Measurements from ENCODE around the gene ELANE.

Gene ELANE

DNA sequence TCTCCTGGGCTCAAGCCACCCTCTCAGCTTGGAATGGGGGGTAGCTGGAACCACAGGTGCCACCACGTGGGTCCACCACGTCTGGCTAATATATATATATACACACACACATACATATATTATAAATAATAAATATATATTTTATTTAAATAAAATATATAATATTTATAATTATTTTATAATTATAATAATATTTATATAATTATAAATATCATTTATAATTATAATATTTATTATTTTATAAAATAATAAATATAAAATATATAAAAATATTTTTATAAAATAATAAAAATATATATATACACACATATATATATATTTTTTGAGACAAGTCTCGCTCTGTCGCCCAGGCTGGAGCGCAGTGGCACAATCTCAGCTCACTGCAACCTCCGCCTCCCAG, 2.4 kb downstream of the ELANE start:
- Histone ChIP-seq H3K4me3 (ENCODE audit: severe bottlenecking) (no peak overlapping the region), H3K27me3 (ENCODE audit: insufficient read depth, poor library complexity, severe bottlenecking) (peaks cover 16% of the 10 kb centered on the region), H3K4me1 (ENCODE audit: insufficient read depth, poor library complexity, severe bottlenecking) (no peaks in the 10 kb centered on the region), H3K9me3 (ENCODE audit: severe bottlenecking) (no peaks in the 10 kb centered on the region), H3K36me3 (ENCODE audit: low read depth) (no peaks in the 10 kb centered on the region), H3K27ac (ENCODE audit: poor library complexity, severe bottlenecking) (no peak overlapping the region)
- TF ChIP-seq, protein P1, sequence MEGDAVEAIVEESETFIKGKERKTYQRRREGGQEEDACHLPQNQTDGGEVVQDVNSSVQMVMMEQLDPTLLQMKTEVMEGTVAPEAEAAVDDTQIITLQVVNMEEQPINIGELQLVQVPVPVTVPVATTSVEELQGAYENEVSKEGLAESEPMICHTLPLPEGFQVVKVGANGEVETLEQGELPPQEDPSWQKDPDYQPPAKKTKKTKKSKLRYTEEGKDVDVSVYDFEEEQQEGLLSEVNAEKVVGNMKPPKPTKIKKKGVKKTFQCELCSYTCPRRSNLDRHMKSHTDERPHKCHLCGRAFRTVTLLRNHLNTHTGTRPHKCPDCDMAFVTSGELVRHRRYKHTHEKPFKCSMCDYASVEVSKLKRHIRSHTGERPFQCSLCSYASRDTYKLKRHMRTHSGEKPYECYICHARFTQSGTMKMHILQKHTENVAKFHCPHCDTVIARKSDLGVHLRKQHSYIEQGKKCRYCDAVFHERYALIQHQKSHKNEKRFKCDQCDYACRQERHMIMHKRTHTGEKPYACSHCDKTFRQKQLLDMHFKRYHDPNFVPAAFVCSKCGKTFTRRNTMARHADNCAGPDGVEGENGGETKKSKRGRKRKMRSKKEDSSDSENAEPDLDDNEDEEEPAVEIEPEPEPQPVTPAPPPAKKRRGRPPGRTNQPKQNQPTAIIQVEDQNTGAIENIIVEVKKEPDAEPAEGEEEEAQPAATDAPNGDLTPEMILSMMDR (IDR thresholded peaks at IDR 0.05; ENCODE audit: poor library complexity, severe bottlenecking) = no peak
- DNase-seq (ENCODE audit: low spot score) (no peak), ATAC-seq (ENCODE audit: low read depth) (no peak)

DNA sequence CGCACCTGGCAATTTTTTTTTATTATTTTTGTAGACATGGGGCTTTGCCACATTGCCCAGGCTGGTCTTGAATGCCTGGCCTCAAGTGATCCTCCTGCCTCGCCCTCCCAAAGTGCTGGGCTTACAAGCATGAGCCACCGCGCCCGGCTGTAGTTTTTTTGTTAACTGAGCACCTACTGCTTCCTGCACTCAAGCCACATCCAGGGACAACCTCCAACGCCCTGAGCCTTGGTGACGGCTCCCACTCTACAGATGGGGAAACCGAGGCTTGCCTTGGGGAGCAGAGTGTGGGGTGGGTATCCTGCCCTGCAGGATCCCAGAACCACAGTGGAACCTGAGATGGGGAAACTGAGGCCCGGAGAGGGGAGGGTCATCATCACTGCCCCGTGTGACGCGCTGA, 3.0 kb downstream of the ELANE start:
- no peak for ATAC-seq (ENCODE audit: low read depth)
- TF ChIP-seq, protein P1 (IDR thresholded peaks at IDR 0.05; ENCODE audit: poor library complexity, severe bottlenecking) = no peak
- Histone ChIP-seq H3K9me3 (ENCODE audit: severe bottlenecking) (no peaks in the 10 kb centered on the region), H3K27me3 (ENCODE audit: insufficient read depth, poor library complexity, severe bottlenecking) (peaks cover 22% of the 10 kb centered on the region), H3K36me3 (ENCODE audit: low read depth) (no peaks in the 10 kb centered on the region), H3K27ac (ENCODE audit: poor library complexity, severe bottlenecking) (no peak overlapping the region), H3K4me1 (ENCODE audit: insufficient read depth, poor library complexity, severe bottlenecking) (no peaks in the 10 kb centered on the region), H3K4me3 (ENCODE audit: severe bottlenecking) (no peak overlapping the region)
- DNase-seq (ENCODE audit: low spot score) = no peak

DNA sequence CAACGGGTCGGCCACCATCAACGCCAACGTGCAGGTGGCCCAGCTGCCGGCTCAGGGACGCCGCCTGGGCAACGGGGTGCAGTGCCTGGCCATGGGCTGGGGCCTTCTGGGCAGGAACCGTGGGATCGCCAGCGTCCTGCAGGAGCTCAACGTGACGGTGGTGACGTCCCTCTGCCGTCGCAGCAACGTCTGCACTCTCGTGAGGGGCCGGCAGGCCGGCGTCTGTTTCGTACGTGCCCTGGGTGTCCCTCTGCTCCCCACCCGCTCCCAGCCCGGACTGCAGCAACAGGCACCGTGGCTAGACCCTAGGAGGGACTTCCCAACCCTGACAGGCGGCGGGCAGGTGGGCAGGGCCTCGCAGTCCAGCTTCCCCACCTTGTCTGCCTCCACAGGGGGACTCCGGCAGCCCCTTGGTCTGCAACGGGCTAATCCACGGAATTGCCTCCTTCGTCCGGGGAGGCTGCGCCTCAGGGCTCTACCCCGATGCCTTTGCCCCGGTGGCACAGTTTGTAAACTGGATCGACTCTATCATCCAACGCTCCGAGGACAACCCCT, 3.5 kb downstream of the ELANE start:
- TF ChIP-seq, protein P1 (IDR thresholded peaks at IDR 0.05; ENCODE audit: poor library complexity, severe bottlenecking) = no peak
- no peaks in the 10 kb centered on the region for H3K36me3 ChIP-seq (ENCODE audit: low read depth)
- peaks cover 22% of the 10 kb centered on the region for H3K27me3 ChIP-seq (ENCODE audit: insufficient read depth, poor library complexity, severe bottlenecking)
- H3K27ac ChIP-seq (ENCODE audit: poor library complexity, severe bottlenecking) = no peak overlapping the region
- DNase-seq (ENCODE audit: low spot score) (no peak), ATAC-seq (ENCODE audit: low read depth) (no peak)
- H3K4me1 ChIP-seq (ENCODE audit: insufficient read depth, poor library complexity, severe bottlenecking) = no peaks in the 10 kb centered on the region
- H3K4me3 ChIP-seq (ENCODE audit: severe bottlenecking) = no peak overlapping the region
- H3K9me3 ChIP-seq (ENCODE audit: severe bottlenecking) = no peaks in the 10 kb centered on the region

DNA sequence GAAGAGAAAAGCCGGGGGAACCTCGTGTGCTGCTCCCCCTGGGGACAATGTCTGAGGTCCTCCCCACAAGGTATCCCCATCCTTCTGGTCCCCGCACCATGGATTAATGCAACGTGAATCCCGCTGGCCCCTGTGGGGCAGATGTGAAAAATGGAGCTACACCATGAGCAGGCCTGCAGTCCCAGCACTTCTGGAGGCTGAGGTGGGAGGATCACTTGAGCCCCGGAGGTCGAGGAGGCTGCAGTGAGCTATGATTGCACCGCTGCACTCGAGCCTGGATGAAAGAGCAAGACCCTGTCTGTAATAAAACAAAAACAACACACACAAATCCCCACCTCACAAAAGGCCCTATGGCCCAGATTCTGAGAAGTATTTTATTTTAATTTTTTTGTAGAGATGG, 6.2 kb downstream of the ELANE start:
- no peak for ATAC-seq (ENCODE audit: low read depth)
- Histone ChIP-seq H3K27me3 (ENCODE audit: insufficient read depth, poor library complexity, severe bottlenecking) (peaks cover 8% of the 10 kb centered on the region), H3K27ac (ENCODE audit: poor library complexity, severe bottlenecking) (no peak overlapping the region)

More for the DNA sequence above, 6.2 kb downstream of the ELANE start:
- peaks cover 3% of the 10 kb centered on the region for H3K4me1 ChIP-seq (ENCODE audit: insufficient read depth, poor library complexity, severe bottlenecking)
- no peak for DNase-seq (ENCODE audit: low spot score)
- TF ChIP-seq, protein P1 (IDR thresholded peaks at IDR 0.05; ENCODE audit: poor library complexity, severe bottlenecking) = no peak
- no peaks in the 10 kb centered on the region for H3K9me3 ChIP-seq (ENCODE audit: severe bottlenecking)
- H3K36me3 ChIP-seq (ENCODE audit: low read depth) = no peaks in the 10 kb centered on the region
- H3K4me3 ChIP-seq (ENCODE audit: severe bottlenecking) = no peak overlapping the region
